A549 (cell line): ENCODE results near the gene PIBF1.

Experiments
- BHLHE40 ChIP-seq: IDR thresholded peaks from 2 replicates; pipeline ENCODE4 v1.6.1; 2012; ENCODE audit warnings: low read depth, low read length, inconsistent platforms
- CTCF ChIP-seq: fragments of >200 bp; sonication (Bioruptor Twin); formaldehyde crosslinking; IDR thresholded peaks from 3 replicates; pipeline ENCODE4 v1.5.1; 2016
- PBX3 ChIP-seq: IDR thresholded peaks from 2 replicates; pipeline ENCODE4 v1.6.1; 2012
- POLR2A ChIP-seq: IDR thresholded peaks from 2 replicates; pipeline ENCODE4 v1.6.1; 2012; ENCODE audit warnings: mild to moderate bottlenecking, low read length
- TFCP2L1 ChIP-seq: fragments of 250-450 bp; sonication (Bioruptor Pico); IDR thresholded peaks from 2 replicates; pipeline ENCODE4 v1.5.0; 2021; ENCODE audit warnings: mild to moderate bottlenecking
- ZNF302 ChIP-seq: fragments of 250-450 bp; sonication (Bioruptor Pico); IDR thresholded peaks from 2 replicates; pipeline ENCODE4 v1.9.0; 2021; ENCODE audit warnings: inconsistent platforms, mild to moderate bottlenecking, moderate library complexity
- TF ChIP-seq, protein P1 (sequence below): fragments of 250-450 bp; sonication (Bioruptor Pico); IDR thresholded peaks from 2 replicates; pipeline ENCODE4 v1.5.0; 2021; ENCODE audit warnings: mild to moderate bottlenecking, moderate library complexity, borderline replicate concordance

DNA sequence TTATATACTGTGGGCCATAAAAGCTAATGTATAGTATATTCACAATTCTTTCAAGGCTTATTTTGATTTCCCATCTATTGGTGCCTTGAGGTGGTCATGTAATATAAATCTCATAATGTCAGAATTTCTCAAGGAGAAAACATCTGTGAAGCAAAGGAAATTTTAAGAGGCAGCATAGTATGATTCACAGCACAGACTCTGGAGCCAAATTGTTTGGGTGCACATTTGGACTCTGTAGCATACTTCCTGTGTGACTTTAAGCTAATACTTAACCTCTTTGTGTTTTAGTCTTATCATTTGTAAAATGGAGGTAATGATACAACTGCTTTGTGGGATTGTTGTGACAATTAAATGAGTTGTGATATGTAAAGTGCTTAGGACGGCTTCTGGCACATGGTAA, 67.6 kb downstream of the PIBF1 start:
- TF ChIP-seq CTCF (no peak), TFCP2L1 (CRISPR knock-in tag) (no peak), ZNF302 (CRISPR knock-in tag) (no peak), PBX3 (no peak), BHLHE40 (no peak), POLR2A (no peak)
- TF ChIP-seq, protein P1, sequence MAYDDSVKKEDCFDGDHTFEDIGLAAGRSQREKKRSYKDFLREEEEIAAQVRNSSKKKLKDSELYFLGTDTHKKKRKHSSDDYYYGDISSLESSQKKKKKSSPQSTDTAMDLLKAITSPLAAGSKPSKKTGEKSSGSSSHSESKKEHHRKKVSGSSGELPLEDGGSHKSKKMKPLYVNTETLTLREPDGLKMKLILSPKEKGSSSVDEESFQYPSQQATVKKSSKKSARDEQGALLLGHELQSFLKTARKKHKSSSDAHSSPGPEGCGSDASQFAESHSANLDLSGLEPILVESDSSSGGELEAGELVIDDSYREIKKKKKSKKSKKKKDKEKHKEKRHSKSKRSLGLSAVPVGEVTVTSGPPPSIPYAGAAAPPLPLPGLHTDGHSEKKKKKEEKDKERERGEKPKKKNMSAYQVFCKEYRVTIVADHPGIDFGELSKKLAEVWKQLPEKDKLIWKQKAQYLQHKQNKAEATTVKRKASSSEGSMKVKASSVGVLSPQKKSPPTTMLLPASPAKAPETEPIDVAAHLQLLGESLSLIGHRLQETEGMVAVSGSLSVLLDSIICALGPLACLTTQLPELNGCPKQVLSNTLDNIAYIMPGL (CRISPR knock-in tag): no peak
